SHP77 treated with DMSO at 0.1 percent for 48 hours (cell line): ENCODE data around the gene NKAP.
A peak's percentile ranks its signal among the peaks of the same experiment; 100 is the strongest.
"Not testable (repeated sequence)": the region's sequence is repeated elsewhere in the genome, so short reads cannot be mapped to it uniquely, and the experiment has no call there.

Experiments used
- DNase-seq: peaks from one replicate; lab custom pipeline; 2025; lab: John Stamatoyannopoulos, UW

The NKAP gene

DNA sequence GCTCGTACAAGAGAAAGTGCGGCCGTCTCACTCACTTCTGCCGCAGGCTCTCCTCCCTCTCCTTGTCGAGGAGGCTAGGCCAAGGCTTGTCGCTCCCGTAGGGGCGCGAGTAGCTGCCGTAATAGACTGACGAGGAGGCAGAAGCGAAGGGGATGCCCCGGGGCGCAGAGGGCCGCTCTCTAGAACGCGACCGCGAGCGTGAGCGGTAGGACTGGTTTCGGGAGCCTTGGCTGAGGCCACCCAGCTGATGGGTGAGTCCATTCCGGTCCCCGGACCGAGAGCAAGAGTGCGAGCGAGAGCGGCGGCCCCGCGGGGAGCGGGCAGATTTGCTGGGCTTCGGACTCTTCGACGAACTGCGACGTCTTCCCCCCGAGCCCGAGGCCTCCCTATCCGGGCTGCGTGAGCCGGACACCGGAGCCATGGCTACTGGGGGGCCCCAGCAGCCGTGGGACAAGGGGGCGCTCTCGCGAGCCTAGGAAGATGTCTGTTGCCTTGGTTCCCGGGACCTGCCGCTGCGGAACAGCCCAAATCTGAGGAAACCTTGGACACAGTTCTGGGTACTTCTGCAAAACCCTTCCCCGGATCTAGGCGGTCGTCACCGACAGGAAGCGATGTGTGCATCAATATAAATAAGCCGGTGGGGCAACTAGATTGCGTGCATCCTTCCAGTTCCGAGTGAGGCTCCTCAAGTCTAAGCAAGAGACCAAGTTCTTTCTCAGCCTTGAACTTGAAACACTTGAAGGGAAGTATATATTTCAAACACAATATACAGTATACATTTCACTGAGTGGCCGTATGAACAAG is at the start of gene NKAP:
NKAP (minus strand) TSS at position 567 of the 804 bp plus-strand sequence; CDS start at position 421, 146 bp downstream.
- peak; percentile 35 for DNase-seq

DNA sequence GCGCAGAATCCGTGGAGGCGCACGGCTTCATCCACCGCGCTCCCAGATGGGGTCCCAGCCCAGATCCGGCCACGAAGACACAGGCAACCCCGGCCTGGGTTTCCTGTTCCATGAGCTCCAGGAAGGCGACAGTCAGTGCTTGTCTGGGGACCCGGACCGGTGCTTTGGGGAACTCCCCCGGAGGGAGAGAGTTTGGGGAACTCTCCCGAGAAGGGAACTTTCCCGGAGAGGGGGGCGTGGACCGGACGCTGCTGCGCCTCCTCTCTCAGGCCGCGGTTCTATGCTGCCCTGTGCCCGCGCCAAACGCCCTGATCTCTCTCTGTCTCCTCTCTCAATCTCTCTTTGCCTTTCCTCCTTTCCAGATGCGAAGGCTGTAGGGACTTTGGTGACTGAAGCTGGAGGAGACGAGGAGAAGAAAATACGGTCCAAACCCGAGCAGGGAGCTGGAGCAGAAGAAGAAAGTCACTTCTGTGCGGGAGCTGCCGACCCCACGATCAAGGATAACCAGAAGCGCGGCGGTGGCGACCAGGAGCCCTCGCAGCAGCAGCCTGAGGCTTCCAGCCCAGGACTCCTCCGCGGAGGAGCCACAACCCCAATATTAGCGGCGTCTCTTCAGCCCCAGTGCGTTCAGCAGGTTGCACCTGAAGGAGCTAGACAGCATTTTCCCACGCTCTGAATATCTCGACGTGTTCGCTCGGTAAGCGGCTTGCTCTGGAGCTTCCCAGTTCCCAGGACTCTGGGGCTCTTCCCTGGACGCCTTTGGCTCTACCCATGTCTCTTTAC is 47.6 kb upstream of the NKAP start:
- no peak for DNase-seq

DNA sequence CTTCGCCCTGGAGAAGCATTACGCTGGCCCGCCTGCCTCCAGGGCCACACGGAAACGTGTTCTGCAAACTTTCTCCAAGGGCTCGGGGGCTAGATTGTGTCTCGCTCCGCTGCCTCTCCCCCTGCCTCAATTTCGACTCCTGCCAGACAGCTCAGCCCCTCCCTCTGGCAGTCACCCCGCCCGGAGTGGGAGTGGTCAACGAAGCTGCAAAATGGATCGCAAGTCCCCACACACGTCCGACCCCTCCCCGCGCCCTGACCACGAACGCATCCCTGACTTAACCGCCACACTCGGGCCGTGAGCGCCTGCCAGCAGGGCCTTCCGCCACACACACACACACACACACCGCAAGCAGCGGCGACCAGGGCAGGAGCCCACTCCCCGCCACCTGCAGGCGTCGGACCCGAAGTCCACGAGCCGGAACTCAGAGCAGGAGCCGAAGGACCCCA is 47.0 kb upstream of the NKAP start:
- DNase-seq = no peak

DNA sequence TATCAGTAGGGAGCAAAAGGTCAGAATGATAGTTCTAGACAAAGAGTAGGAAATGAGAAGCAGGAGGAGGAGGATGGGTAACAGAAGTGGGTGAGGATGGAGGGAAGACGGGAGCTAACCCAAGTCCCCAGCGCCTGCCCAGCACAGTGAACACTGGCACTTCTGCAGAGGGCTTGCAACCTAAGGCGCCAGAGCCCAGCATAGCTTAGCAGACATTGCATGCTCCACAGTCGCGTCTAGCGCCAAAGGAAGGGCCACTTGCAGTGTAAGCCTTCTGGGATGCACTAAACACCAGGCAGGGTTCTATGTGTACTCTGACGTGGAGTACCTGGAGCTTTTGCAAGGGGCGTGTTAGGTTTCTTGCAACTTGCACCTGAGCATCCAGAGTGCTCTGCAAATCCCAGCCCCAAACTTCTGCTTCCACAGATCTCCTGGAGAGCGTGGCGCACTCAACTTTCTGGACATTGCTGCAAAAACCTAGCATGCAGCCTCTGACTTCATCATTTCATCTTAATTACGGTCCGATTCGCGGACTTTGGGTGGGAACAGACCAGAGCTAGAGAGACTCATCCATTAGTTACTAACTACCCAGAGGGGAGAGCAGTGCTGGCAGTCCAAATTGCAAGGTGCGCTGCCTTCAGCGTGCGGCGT is 46.5 kb upstream of the NKAP start:
- DNase-seq = no peak

DNA sequence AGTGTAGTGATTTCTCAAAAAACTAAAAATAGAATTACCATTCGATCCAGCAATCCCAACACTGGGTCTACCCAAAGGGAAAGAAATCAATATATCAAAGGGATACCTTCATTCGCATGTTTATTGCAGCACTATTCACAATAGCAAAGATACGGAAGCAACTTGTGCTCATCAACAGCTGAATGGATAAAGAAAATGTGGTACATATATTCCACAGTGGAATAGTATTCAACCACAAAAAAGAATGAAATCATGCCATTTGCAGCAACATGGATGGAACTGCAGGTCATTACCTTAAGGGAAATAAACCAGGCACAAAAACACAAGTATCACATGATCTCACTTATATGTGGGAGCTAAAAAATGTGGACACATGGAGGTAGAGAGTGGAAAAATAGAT is 42.7 kb upstream of the NKAP start:
- no peak for DNase-seq

DNA sequence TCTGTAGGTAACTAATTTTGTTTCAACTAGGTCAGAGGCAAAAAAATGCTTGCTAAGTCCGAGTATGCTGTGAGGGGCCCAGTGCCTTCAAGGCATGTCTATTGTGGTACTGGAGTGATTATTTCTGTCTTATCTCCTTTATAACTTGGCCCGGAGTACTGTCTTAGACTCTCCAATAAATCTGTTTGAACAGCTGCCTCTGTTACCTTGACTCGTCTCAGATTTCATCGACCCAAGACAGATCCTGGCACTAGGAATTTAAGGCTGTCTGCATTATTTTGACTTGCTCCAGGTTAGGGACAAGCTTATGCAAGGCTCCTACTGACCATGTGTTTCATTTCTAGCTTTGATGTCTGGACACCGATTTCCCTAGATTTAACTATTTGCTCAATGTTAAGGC is 41.1 kb upstream of the NKAP start:
- DNase-seq = no peak

DNA sequence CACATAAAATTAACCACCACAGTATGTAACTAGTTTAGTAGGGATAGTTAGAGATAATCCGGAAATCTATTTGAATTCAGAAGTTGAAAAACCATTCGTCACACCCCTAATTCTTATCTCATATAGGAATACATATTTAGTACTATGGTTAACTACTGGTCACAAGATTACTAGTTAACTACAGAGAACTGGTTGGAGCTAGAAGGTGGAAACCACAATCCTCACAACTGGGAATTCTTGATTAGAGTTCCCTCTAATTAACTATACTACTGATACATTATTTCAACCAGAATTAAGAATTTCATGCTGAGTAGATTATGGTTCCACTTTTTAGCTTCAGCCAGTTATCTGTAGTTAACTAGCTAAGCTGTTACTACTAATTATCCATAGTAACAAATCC is 39.9 kb upstream of the NKAP start:
- DNase-seq = no peak

DNA sequence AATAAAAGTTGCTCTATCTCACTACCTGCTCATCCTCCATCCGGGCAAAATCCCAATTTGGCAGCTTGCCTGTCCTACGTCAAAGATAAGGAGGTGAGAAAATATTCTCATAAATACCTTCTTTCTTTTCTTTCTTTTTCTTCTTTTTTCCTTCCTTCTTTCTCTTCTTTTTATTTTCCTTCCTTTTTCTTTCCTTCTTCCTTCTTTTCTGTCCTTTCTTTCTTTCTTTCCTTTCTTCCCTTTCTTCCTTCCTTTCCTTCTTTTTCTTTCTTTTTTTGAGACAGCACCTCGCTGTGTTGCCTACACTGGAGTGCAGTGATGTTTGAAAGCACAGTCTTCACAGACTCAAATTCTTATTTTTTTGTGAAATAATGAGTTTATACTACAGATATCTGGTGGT is 38.6 kb upstream of the NKAP start:
- no peak for DNase-seq

DNA sequence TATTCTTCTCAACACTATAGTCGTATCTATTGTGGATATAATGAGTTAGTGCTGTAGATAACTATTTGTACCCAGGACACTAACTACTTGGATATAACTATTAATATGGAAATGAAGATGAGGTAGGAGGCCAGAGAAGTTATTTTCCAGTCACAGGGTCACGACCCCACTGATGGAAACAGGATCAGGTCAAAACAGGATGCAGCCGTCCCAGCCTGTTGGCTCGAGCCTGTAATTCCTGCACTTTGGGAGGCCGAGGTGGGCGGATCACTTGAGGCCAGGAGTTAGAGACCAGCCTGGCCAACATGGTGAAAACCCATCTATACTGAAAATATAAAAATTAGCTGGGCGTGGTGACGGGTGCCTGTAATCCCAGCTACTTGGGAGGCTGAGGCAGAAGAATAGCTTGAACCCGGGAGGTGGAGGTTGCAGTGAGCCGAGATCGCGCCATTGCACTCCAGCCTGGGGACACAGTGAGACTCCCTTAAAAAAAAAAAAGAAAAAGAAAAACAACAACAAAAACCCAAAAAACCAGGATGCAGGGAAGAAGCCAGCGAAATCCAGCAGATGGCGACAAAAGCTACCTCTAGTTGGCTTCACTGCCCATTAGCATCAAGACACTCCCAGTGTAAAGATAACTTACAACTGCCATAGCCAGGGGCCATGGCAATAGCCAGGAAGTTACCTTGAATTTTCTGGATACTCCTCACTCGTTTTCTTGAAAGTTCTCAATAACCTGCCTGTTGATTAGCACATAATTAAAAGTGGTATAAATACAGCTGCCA is 37.9 kb upstream of the NKAP start:
- no peak for DNase-seq

DNA sequence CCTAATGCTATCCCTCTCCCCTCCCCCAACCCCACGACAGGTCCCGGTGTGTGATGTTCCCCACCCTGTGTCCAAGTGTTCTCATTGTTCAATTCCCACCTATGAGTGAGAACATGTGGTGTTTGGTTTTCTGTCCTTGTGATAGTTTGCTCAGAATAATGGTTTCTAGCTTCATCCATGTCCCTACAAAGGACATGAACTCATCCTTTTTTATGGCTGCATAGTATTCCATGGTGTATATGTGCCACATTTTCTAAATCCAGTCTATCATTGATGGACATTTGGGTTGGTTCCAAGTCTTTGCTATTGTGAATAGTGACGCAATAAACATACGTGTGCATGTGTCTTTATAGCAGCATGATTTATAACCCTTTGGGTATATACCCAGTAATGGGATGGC is 33.6 kb upstream of the NKAP start:
- DNase-seq = not testable (repeated sequence)

DNA sequence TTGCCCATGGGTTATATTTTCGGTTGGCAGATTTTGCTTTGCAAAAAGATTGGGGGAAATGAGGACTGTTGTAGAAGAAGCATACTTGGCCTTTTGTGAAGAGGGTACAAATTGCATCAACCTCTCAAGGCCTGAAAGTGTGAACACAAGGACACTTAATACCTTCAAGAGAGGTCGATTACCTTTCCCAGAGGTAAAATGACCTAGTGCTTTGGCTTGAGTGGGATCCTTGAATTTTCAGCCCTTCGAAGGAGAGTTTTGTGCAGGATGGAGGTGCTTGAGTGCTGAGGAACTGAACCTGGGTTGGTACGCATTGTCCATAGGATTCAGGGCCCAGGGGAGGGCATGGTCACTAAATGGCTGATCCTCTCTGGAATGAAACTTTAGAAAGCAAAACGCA is 27.6 kb upstream of the NKAP start:
- no peak for DNase-seq

DNA sequence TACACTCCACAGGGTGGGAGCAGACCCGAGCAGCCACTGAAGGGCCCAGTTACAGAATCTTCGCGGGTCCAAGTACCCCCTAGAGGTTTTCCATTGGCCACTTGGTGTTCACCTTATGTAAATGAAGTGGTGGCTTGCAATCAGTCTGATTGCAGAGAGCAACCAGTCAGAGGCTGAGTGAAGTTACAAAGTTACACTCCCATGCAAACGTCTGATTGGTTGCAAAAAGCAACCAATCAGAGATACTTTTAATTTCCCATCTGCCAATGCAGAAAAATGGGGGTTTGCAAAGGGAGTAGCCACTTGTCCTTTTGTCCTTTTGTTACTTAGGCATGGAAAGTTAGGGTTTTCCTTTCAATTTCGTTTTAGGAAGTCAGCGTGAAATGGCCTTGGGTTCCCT is 27.0 kb upstream of the NKAP start:
- DNase-seq = no peak

DNA sequence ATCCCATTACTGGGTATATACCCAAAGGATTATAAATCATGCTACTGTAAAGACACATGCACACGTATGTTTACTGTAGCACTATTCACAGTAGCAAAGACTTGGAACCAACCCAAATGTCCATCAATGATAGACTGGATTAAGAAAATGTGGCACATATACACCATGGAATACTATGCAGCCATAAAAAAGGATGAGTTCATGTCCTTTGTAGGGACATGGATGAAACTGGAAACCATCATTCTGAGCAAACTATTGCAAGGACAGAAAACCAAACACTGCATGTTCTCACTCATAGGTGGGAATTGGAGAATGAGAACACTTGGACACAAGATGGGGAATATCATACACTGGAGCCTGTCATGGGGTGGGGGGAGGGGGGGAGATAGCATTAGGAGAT is 23.3 kb upstream of the NKAP start:
- not testable (repeated sequence) for DNase-seq

DNA sequence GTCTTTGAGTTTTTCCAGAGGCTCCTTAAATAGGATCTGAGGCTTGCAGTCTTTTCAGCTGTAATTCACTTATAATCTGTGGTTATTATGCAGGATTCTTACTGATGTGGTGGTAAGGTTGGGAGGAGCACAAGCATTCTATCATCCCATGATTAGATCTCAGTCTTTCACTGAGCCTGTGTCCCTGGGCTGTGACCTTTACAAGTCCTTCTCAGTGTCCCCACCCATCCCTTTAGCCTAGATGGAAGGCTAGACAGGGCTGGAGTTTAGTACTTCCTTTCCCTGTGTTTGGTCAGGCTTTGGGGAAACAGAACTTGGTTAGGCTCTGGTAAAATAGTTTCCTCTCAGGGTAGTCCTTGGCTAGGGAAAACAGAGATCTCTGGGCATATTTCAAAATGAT is 17.1 kb upstream of the NKAP start:
- no peak for DNase-seq

DNA sequence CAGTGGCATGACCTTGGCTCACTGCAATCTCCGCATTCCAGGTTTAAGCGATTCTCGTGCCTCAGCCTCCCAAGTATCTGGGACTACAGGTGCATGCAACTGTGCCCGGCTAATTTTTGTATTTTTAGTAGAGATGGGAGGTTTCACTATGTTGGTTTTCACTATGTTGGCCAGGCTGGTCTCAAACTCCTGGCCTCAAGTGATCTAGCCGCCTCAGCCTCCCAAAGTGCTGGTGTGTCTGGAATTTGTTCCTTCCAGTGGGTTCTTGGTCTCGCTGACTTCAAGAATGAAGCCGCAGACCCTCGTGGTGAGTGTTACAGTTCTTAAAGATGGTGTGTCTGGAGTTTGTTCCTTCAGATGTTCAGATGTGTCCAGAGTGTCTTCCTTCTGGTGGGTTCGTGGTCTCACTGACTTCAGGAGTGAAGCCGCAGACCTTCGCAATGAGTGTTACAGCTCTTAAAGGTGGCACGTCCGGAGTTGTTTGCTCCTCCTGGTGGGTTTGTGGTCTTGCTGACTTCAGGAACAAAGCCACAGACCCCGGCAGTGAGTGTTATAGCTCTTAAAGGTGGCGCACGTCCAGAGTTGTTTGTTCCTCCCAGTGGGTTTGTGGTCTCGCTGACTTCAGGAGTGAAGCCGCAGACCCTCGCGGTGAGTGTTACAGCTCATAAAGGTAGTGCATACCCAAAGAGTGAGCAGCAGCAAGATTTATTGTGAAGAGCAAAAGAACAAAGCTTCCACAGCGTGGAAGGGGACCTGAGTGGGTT is 12.4 kb upstream of the NKAP start:
- DNase-seq = not testable (repeated sequence)

DNA sequence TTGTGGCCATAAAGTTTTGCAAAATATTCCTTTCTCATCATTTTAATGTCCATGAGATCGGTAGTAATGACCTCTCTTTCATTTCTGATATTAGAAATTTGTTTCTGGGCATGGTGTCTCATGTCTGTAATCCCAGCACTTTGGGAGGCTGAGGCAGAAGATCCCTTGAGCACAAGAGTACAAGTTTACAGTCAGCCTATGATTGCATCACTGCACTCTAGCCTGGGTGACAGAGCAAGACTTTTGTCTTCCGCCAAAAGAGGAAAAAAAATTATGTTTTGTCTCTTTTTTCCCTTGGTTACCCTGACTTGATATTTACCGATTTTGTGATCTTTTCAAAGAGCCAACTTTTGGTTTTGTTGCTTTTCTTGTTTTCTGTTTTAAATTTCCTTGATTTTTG is 10.8 kb upstream of the NKAP start:
- no peak for DNase-seq

DNA sequence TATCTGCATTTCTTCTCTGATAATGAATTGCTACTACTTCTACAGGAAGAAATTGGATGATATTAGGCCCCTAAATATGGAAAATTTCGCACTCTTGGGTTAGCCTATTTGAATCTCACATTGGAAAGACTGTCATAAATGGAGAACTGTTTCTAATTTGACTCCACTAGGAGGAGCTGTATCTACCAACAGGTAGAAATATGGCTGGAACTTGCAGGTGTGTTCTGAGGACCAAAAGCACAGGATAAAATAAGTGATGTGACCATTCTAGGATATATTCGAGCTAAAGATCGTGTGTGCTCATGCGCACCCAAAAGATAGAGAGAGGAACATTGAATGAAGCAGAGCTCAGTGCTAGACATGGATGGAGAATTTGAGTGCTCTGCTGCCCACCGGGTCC is 4.8 kb upstream of the NKAP start:
- no peak for DNase-seq

DNA sequence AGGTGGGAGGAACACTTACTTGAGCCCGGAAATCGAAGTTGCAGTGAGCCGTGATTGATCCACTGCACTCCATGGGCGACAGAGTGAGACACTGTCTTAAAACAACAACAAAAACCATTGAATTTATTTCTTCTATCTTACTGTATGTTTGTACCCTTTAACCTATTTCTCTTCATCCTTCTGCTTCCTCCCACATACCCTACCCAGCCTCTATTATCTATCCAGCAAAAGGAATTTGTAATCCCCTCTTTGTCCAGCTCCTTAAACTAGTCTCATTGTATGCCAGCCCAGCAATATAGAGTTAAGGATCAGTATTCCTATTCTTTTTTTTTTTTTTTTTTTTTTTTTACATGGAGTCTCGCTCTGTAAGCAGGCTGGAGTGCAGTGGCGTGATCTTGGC is 1.9 kb upstream of the NKAP start:
- no peak for DNase-seq

DNA sequence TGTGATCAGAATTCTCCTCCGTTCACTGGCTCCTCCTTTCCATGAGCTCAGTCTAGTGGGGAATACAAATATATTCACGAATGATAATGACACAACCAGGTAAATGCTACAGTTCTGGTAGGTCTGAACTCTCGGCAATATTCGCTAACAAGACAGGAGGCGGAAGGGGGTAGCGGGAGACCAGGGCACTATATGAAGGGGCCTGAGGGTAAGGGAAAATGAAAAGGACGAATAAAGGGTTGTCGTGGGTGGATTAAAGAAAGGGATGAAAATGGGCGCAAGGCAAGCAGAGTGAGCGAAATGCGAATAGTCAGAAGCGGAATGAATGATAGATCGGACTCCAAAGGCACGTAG is 743 bp downstream of the NKAP start:
- DNase-seq = no peak

DNA sequence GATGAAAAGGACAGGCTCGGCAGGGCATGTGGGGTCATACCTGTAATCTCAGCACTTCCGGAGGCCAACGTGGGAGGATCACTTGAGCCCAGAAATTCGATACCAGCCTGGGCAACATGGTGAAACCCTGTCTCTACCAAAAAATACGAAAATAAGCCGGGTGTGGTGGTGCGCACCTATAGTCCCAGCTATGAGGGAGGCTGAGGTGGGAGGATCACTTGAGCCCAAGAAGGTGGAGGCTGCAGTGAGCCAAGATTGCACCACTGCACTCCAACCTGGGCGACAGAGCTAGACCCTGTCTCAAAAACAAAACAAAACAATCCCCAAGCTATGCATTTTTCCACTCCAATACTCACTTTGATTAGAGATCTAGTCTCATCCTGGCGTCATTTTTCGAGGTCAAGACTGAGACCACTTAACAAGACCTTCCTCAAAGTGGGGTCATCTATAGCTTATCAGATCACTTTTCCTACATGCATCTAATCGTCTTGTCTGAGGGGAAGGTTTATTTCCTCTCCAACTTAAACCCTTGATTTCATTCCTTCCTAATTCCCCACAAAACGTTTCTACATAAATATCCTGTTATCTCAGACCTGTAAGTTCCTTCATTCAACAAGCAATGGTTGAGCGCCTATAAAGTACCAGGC is 1.3 kb downstream of the NKAP start:
- DNase-seq = no peak

DNA sequence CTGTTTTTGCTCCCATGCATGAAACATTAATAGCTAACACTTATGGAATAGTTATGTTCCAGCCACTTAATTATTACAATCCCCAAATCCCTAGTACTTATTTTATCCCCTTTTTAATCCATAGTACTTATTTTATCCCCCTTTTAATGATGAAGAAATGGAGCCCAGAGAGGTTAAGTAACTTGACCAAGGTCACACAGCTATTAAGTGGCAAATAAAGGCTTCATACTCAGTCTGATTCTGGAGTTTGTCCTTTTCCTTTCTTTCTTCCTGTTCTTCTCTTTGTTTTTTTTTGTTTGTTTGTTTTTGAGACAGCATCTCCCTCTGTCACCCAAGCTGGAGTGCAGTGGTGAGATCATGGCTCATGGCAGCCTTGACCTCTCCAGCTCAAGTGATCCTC is 2.2 kb downstream of the NKAP start:
- no peak for DNase-seq
